H1 (cell line): ENCODE measurements around the gene ARRDC1. TPM values are rescaled to one million over a fixed set of nuclear protein-coding genes. Genes with fewer than 3 reads are reported as not detected.

Experiments used
- ASH2L ChIP-seq: fragments of 200-600, 300-600 bp; sonication (generic); IDR thresholded peaks from one replicate; pipeline ENCODE4 v1.7.1; 2017; ENCODE audit warnings: low read length
- BACH1 ChIP-seq: IDR thresholded peaks from 2 replicates; pipeline ENCODE4 v1.6.1; 2012; ENCODE audit warnings: low read length, improper control_type of control experiment
- JUN ChIP-seq: IDR thresholded peaks from 2 replicates; pipeline ENCODE4 v1.6.1; 2011; ENCODE audit warnings: low read depth, mild to moderate bottlenecking, improper control_type of control experiment, low read length
- KDM5A ChIP-seq: fragments of 200-600 bp; IDR thresholded peaks from 2 replicates; pipeline ENCODE4 v1.7.1; 2012; ENCODE audit warnings: mild to moderate bottlenecking, low read length, inconsistent platforms, mixed read lengths
- POLR2A ChIP-seq, 2 experiments: IDR thresholded peaks; 1 replicate in 1 of 2; 2 replicates in 1 of 2; pipeline ENCODE4 v1.6.1; 2011; ENCODE audit warnings: low read depth in 2 of 2, low read length in 2 of 2, mild to moderate bottlenecking in 2 of 2; ENCODE audit errors: control extremely low read depth in 1 of 2
- SAP30 ChIP-seq: fragments of 300-600 bp; sonication (generic); IDR thresholded peaks from 2 replicates; pipeline ENCODE4 v1.7.1; 2012; ENCODE audit warnings: low read length, moderate library complexity, mild to moderate bottlenecking, inconsistent platforms; ENCODE audit not compliant: insufficient read depth, insufficient replicate concordance
- SP4 ChIP-seq: IDR thresholded peaks from 2 replicates; pipeline ENCODE4 v1.6.1; 2012; ENCODE audit warnings: low read length, inconsistent platforms
- TBP ChIP-seq: IDR thresholded peaks from 2 replicates; pipeline ENCODE4 v1.6.1; 2011; ENCODE audit warnings: low read depth, low read length, improper control_type of control experiment
- YY1 ChIP-seq: IDR thresholded peaks from 2 replicates; pipeline ENCODE4 v1.6.1; 2011; ENCODE audit warnings: low read depth, mild to moderate bottlenecking, low read length
- polyA plus RNA-seq, 7 experiments: library from polyadenylated mRNA; depleted of rRNA in 3 of 7; stranded (reverse) in 5 of 7; unstranded in 2 of 7; fragments of >200 nt in 5 of 7; fragments of 200-250 nt in 2 of 7; gene quantifications; 1 replicate in 5 of 7; 2 replicates in 1 of 7; 4 replicates in 1 of 7; pipeline versions ENCODE4 v1.2.1 to v1.2.3, GENCODE V29; 2011 to 2013; ENCODE audit warnings: missing spikeins in 2 of 7, mixed read lengths in 2 of 7
- total RNA-seq: library from RNA; stranded (reverse); fragmentation: NEBNext Ultra II Directional; extraction: Animal tissue kit (Norgen Biotek cat#: 25700); gene quantifications from 2 replicates; pipeline ENCODE4 v1.2.1, GENCODE V29; 2021
- TF ChIP-seq, protein P1 (sequence below): fragments of 300-600 bp; sonication (generic); IDR thresholded peaks from 2 replicates; pipeline ENCODE4 v1.7.1; 2012; ENCODE audit warnings: low read length, moderate library complexity, mild to moderate bottlenecking, inconsistent platforms; ENCODE audit not compliant: insufficient replicate concordance

The ARRDC1 gene
- total and polyA plus RNA-seq, 2 of the 8 experiments (the other 6 are each of a cell fraction or from before 2014, with no cell fraction given): 22.0 to 58.4 TPM

DNA sequence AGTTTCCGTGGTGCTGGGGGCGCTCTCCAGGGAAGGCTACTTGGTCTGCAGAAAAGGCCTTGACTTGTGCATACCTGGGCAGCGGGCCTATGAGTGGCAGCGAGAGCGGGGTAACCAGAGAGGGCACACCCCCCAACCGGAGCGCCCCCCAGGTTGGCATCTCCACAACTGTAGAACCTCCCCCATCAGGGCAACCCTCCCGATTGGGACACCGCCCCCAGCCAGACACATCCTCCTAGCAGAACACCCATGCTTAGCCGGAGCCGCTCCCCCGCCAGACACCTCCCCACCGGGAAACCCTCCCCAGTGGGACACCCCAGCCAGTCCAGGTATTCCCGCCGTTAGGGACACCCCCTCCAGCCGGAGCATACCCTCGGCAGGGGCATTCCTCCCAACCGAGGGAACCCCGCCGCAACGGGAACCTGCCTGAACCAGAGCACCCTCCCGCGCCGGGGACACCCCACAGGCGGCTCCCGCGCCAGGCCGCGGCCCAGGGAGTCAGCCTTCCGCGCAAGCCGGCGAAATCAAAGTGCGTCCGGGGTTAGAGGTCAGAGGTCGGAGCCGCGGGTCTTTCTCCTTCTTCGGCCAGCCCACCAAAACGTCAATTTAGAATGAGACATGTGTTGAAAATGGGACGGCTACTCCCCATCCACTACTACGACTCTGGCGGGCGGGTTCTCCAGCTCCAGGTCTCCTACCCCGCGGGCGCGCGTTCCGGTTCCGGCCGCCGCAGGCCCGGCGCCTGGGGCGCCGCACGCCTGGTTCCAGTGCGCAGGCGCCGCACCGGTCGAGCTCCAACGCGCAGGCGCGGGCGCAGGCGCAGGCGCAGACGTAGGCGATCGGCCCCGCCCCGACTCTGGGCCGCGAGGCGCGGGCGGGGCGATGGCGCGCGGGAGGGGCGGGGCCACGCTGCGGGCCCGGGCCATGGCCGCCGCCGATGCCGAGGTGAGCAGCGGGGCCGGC, 12.9 kb downstream of the ARRDC1 start, which contains the start of gene EHMT1 (continued):
- TF ChIP-seq, protein P1, sequence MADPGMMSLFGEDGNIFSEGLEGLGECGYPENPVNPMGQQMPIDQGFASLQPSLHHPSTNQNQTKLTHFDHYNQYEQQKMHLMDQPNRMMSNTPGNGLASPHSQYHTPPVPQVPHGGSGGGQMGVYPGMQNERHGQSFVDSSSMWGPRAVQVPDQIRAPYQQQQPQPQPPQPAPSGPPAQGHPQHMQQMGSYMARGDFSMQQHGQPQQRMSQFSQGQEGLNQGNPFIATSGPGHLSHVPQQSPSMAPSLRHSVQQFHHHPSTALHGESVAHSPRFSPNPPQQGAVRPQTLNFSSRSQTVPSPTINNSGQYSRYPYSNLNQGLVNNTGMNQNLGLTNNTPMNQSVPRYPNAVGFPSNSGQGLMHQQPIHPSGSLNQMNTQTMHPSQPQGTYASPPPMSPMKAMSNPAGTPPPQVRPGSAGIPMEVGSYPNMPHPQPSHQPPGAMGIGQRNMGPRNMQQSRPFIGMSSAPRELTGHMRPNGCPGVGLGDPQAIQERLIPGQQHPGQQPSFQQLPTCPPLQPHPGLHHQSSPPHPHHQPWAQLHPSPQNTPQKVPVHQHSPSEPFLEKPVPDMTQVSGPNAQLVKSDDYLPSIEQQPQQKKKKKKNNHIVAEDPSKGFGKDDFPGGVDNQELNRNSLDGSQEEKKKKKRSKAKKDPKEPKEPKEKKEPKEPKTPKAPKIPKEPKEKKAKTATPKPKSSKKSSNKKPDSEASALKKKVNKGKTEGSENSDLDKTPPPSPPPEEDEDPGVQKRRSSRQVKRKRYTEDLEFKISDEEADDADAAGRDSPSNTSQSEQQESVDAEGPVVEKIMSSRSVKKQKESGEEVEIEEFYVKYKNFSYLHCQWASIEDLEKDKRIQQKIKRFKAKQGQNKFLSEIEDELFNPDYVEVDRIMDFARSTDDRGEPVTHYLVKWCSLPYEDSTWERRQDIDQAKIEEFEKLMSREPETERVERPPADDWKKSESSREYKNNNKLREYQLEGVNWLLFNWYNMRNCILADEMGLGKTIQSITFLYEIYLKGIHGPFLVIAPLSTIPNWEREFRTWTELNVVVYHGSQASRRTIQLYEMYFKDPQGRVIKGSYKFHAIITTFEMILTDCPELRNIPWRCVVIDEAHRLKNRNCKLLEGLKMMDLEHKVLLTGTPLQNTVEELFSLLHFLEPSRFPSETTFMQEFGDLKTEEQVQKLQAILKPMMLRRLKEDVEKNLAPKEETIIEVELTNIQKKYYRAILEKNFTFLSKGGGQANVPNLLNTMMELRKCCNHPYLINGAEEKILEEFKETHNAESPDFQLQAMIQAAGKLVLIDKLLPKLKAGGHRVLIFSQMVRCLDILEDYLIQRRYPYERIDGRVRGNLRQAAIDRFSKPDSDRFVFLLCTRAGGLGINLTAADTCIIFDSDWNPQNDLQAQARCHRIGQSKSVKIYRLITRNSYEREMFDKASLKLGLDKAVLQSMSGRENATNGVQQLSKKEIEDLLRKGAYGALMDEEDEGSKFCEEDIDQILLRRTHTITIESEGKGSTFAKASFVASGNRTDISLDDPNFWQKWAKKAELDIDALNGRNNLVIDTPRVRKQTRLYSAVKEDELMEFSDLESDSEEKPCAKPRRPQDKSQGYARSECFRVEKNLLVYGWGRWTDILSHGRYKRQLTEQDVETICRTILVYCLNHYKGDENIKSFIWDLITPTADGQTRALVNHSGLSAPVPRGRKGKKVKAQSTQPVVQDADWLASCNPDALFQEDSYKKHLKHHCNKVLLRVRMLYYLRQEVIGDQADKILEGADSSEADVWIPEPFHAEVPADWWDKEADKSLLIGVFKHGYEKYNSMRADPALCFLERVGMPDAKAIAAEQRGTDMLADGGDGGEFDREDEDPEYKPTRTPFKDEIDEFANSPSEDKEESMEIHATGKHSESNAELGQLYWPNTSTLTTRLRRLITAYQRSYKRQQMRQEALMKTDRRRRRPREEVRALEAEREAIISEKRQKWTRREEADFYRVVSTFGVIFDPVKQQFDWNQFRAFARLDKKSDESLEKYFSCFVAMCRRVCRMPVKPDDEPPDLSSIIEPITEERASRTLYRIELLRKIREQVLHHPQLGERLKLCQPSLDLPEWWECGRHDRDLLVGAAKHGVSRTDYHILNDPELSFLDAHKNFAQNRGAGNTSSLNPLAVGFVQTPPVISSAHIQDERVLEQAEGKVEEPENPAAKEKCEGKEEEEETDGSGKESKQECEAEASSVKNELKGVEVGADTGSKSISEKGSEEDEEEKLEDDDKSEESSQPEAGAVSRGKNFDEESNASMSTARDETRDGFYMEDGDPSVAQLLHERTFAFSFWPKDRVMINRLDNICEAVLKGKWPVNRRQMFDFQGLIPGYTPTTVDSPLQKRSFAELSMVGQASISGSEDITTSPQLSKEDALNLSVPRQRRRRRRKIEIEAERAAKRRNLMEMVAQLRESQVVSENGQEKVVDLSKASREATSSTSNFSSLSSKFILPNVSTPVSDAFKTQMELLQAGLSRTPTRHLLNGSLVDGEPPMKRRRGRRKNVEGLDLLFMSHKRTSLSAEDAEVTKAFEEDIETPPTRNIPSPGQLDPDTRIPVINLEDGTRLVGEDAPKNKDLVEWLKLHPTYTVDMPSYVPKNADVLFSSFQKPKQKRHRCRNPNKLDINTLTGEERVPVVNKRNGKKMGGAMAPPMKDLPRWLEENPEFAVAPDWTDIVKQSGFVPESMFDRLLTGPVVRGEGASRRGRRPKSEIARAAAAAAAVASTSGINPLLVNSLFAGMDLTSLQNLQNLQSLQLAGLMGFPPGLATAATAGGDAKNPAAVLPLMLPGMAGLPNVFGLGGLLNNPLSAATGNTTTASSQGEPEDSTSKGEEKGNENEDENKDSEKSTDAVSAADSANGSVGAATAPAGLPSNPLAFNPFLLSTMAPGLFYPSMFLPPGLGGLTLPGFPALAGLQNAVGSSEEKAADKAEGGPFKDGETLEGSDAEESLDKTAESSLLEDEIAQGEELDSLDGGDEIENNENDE: no peak
- TF ChIP-seq YY1 (peak; percentile 58; the same call in 1 of the 2 replicates), JUN (no peak), KDM5A (0 out of 2 replicates have a peak, but pooled peaks have one; percentile 28), ASH2L (peak; percentile 60), BACH1 (no peak), SAP30 (peak; percentile 24), SP4 (peak; percentile 72; the same call in 1 of the 2 replicates), POLR2A (IDR thresholded peaks at IDR 0.05; ENCODE audit: control extremely low read depth in 1 of 2, low read depth in 2 of 2, low read length in 2 of 2) (no peak; a peak in 2 of 3 replicates), TBP (peak; percentile 51; the same call in 1 of the 2 replicates)
